ENCODE measurements around the gene SOX10. TPM values are rescaled to one million over a fixed set of nuclear protein-coding genes. Genes with fewer than 3 reads are reported as not detected.
A peak's percentile ranks its signal among the peaks of the same experiment; 100 is the strongest.

The SOX10 gene
- total RNA-seq, 1 experiment from 2014 or later = not detected

DNA sequence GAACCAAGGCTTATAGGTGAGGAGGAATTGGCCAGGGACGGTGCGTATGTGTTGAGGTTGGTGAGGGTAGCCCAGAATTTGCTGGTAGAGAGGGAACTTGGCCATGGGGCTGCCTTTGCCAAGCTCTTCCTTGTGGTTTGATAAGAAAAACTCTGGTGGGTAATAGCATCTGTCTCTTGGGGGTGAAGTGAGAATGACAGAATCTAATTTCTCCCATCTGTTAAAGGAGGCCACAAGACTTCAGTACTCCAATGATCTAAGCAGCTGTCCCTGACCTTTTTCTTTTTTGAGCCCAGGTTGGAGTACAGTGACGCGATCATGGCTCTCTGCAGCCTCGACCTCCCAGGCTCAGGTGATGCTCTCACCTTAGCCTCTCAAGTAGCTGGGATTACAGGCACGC, 36.9 kb upstream of the SOX10 start:
- no peak overlapping the region for H3K4me3 ChIP-seq
- no peaks in the 10 kb centered on the region for H3K27me3 ChIP-seq
- H3K27ac ChIP-seq = no peak overlapping the region
- H3K4me1 ChIP-seq = peaks cover 5% of the 10 kb centered on the region
- no peaks in the 10 kb centered on the region for H3K9me3 ChIP-seq (replicated peaks)
- DNase-seq = no peak
- no peaks in the 10 kb centered on the region for H3K36me3 ChIP-seq

GRCh38 chr22:38018938-38019827, 34.8 kb upstream of the SOX10 start:
- no peaks in the 10 kb centered on the region for H3K9me3 ChIP-seq (replicated peaks)
- H3K27me3 ChIP-seq = no peaks in the 10 kb centered on the region
- H3K36me3 ChIP-seq = no peaks in the 10 kb centered on the region
- H3K4me1 ChIP-seq = peaks cover 5% of the 10 kb centered on the region
- H3K4me3 ChIP-seq = no peak overlapping the region
- no peak overlapping the region for H3K27ac ChIP-seq
- DNase-seq = no peak

DNA sequence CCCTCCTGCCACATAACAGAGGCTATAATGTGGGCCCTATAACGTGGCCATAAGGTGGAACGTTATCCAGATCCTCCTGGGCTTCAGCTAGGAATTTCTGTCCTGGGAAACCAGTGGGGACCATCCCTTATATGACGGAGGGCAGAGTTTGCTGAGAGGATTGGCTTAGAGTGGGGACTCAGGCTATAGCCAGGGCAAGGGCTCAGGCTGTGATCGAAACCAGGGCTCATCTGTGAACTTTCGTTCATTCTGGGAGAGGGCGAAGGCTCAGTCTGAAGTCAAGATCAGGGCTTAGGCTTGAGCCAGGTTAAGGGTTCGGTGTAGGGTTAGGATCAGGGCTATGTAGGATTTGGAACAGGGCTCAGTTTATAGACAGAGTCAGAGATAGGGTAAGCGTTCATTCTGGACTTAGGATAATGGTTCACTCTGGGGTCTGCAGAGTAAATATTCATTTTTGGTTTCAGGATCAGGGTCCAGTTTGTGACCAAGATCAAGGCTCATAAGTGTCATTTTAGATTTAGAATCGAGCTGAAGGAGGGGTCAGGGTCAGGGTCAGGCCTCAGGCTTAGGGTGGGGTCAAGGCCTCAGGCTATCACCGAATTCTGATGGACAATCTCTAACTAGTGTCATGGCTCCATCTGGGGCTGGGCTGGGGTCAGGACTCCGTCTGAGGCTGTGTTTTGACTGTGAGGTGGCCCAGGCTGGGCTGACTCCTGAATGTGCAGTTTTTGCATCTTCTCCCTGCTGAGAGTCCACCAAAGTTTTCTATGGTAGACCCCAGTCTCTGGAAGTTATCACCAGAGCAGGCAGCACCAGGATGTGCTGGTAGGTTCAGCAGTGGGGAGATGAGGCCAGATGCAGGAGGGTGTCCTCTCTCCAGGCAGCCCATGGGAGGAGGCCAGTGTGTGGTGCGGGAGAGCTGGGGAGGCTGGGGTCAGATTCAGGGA, 33.9 kb upstream of the SOX10 start:
- H3K27ac ChIP-seq = no peak overlapping the region
- DNase-seq = no peak
- no peaks in the 10 kb centered on the region for H3K27me3 ChIP-seq
- H3K36me3 ChIP-seq = no peaks in the 10 kb centered on the region
- H3K4me1 ChIP-seq = peaks cover 5% of the 10 kb centered on the region
- no peaks in the 10 kb centered on the region for H3K9me3 ChIP-seq (replicated peaks)
- no peak overlapping the region for H3K4me3 ChIP-seq

DNA sequence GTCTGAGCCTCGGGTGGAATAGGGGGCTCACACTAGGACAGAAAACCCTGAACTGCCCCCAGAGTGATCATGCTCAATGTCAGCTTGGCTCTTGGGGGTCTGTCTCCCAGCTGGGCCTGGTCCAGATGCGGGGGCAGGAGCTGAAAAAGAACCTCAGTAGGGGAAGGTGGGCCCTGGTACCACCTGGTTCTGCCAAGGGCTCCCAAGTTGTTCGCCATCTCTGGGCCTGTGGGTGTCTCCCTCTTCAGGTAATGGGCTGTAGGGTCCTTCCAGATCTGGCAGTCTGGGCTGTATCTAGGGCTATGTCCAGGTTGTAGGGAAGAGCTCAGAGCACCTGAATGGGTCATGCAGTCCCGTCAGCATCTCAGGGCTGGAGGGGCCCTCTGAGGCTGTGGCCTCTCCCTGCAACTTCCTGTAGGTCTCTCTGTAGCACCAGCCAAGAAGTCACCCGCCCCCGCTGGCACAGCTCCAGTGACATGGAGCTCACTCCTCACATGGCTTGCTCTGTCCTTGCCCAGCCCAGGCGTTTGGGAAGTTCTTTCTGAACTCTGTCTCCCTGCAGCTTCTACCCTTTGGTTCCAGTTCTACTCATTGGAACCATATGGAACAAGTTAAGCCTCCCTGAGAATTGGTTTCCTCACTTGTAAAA, 33.0 kb upstream of the SOX10 start:
- Histone ChIP-seq H3K4me3 (no peak overlapping the region), H3K27ac (peak overlapping the region; percentile 20; the same call in 1 of the 2 replicates), H3K36me3 (no peaks in the 10 kb centered on the region), H3K4me1 (peaks cover 5% of the 10 kb centered on the region), H3K27me3 (no peaks in the 10 kb centered on the region), H3K9me3 (replicated peaks) (no peaks in the 10 kb centered on the region)
- DNase-seq = peak; percentile 29 to 48

- DNase-seq = peak; percentile 58 to 65
- Histone ChIP-seq H3K36me3 (no peaks in the 10 kb centered on the region), H3K9me3 (replicated peaks) (no peaks in the 10 kb centered on the region), H3K4me3 (peak overlapping the region; percentile 37), H3K27ac (peak overlapping the region; percentile 20; the same call in 1 of the 2 replicates), H3K27me3 (no peaks in the 10 kb centered on the region), H3K4me1 (peaks cover 5% of the 10 kb centered on the region)
Observed at GRCh38 chr22:38016182-38017151, 32.1 kb upstream of the SOX10 start.

GRCh38 chr22:38014083-38014482, 29.7 kb upstream of the SOX10 start:
- H3K4me1 ChIP-seq = peaks cover 5% of the 10 kb centered on the region
- H3K27me3 ChIP-seq = no peaks in the 10 kb centered on the region

GRCh38 chr22:38012604-38013072, 28.3 kb upstream of the SOX10 start:
- Histone ChIP-seq H3K4me3 (no peak overlapping the region), H3K4me1 (peaks cover 5% of the 10 kb centered on the region), H3K27ac (no peak overlapping the region), H3K27me3 (no peaks in the 10 kb centered on the region), H3K9me3 (replicated peaks) (no peaks in the 10 kb centered on the region), H3K36me3 (no peaks in the 10 kb centered on the region)
- DNase-seq = no peak

More at GRCh38 chr22:38014083-38014482, 29.7 kb upstream of the SOX10 start:
- no peaks in the 10 kb centered on the region for H3K36me3 ChIP-seq
- H3K9me3 ChIP-seq (replicated peaks) = no peaks in the 10 kb centered on the region
- no peak overlapping the region for H3K27ac ChIP-seq
- no peak for DNase-seq
- H3K4me3 ChIP-seq = no peak overlapping the region

GRCh38 chr22:38009000-38009806, 24.8 kb upstream of the SOX10 start:
- H3K9me3 ChIP-seq (replicated peaks) = no peaks in the 10 kb centered on the region
- no peak overlapping the region for H3K27ac ChIP-seq
- H3K4me1 ChIP-seq = no peaks in the 10 kb centered on the region
- no peak for DNase-seq
- no peak overlapping the region for H3K4me3 ChIP-seq
- H3K36me3 ChIP-seq = no peaks in the 10 kb centered on the region
- H3K27me3 ChIP-seq = no peaks in the 10 kb centered on the region

GRCh38 chr22:38007330-38007902, 23.1 kb upstream of the SOX10 start:
- no peak for DNase-seq
- H3K4me1 ChIP-seq = no peaks in the 10 kb centered on the region
- no peaks in the 10 kb centered on the region for H3K36me3 ChIP-seq
- no peaks in the 10 kb centered on the region for H3K9me3 ChIP-seq (replicated peaks)
- H3K27me3 ChIP-seq = no peaks in the 10 kb centered on the region
- H3K4me3 ChIP-seq = no peak overlapping the region
- no peak overlapping the region for H3K27ac ChIP-seq

DNA sequence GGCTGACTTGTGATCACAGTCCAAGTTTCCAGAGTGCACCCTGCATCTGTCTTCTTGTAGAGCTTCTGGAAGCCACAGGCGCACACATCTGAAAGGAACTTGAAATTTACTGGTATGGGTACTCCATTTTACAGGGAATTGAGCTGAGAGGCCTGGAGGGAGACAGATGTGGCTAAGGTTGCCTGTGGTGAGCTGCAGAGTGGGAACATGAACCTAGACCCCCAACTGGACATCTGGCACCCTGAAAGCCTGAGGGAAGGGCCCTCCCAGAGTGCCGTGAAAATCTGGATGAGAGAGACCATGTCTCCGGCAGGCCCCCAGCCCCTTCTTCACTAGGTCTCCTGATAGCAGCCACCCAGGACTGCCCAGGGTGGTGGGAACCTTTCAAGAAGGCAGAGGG, 22.6 kb upstream of the SOX10 start:
- H3K36me3 ChIP-seq = no peaks in the 10 kb centered on the region
- H3K4me1 ChIP-seq = no peaks in the 10 kb centered on the region
- no peaks in the 10 kb centered on the region for H3K9me3 ChIP-seq (replicated peaks)
- no peak overlapping the region for H3K27ac ChIP-seq
- no peaks in the 10 kb centered on the region for H3K27me3 ChIP-seq
- H3K4me3 ChIP-seq = no peak overlapping the region
- DNase-seq = no peak

- H3K36me3 ChIP-seq = no peaks in the 10 kb centered on the region
Observed at GRCh38 chr22:38005943-38006342, 21.6 kb upstream of the SOX10 start.

GRCh38 chr22:37999640-38000272, 15.4 kb upstream of the SOX10 start:
- Histone ChIP-seq H3K27me3 (0 out of 2 replicates have a peak, but pooled peaks cover 5% of the 10 kb centered on the region), H3K4me1 (peaks cover 24% of the 10 kb centered on the region), H3K36me3 (no peaks in the 10 kb centered on the region), H3K4me3 (no peak overlapping the region), H3K9me3 (replicated peaks) (no peaks in the 10 kb centered on the region), H3K27ac (no peak overlapping the region)
- peak; percentile 87 to 90 for DNase-seq

More at GRCh38 chr22:38005943-38006342, 21.6 kb upstream of the SOX10 start:
- no peaks in the 10 kb centered on the region for H3K9me3 ChIP-seq (replicated peaks)
- DNase-seq = no peak
- no peaks in the 10 kb centered on the region for H3K27me3 ChIP-seq
- H3K4me1 ChIP-seq = no peaks in the 10 kb centered on the region
- H3K27ac ChIP-seq = no peak overlapping the region
- no peak overlapping the region for H3K4me3 ChIP-seq
